ENCODE data around the gene MFSD8.
"Not testable (repeated sequence)": the region's sequence is repeated elsewhere in the genome, so short reads cannot be mapped to it uniquely, and the experiment has no call there.

Gene MFSD8

GRCh38 chr4:127965062-127965802 lies at the start of gene MFSD8, which contains the start of gene ABHD18:
Gene MFSD8, minus strand, starts transcription at chr4:127965173. Its CDS starts 40 bp downstream, at chr4:127965133.
Gene ABHD18, plus strand, starts transcription at chr4:127965406. Its CDS starts 17,550 bp downstream, at chr4:127982956.
- DNase-seq, result peak; percentile 98

- no peak for DNase-seq
Measured at GRCh38 chr4:128009428-128009827, 44.5 kb upstream of the MFSD8 start.

- DNase-seq, result no peak
Measured at GRCh38 chr4:128006592-128006991, 41.6 kb upstream of the MFSD8 start.

- no peak for DNase-seq
Measured at GRCh38 chr4:127997534-127998388, 32.8 kb upstream of the MFSD8 start.

- DNase-seq, result not testable (repeated sequence)
Measured at GRCh38 chr4:127996521-127996920, 31.5 kb upstream of the MFSD8 start.

GRCh38 chr4:127995776-127996175 lies 30.8 kb upstream of the MFSD8 start:
- DNase-seq, result no peak

- DNase-seq, result no peak
Measured at GRCh38 chr4:127993151-127993550, 28.2 kb upstream of the MFSD8 start.

GRCh38 chr4:127988638-127989037 lies 23.7 kb upstream of the MFSD8 start:
- DNase-seq, result no peak

- no peak for DNase-seq
Measured at GRCh38 chr4:127985989-127986388, 21.0 kb upstream of the MFSD8 start.

- DNase-seq, result no peak
Measured at GRCh38 chr4:127982445-127982844, 17.5 kb upstream of the MFSD8 start.

- DNase-seq, result no peak
Measured at GRCh38 chr4:127978930-127979329, 14.0 kb upstream of the MFSD8 start.

GRCh38 chr4:127975121-127975770 lies 10.3 kb upstream of the MFSD8 start:
- no peak for DNase-seq

- DNase-seq, result not testable (repeated sequence)
Measured at GRCh38 chr4:127970925-127971324, 6.0 kb upstream of the MFSD8 start.

- DNase-seq, result no peak
Measured at GRCh38 chr4:127968586-127968985, 3.6 kb upstream of the MFSD8 start.

- DNase-seq, result no peak
Measured at GRCh38 chr4:127967141-127967775, 2.3 kb upstream of the MFSD8 start.

GRCh38 chr4:127965803-127966175 lies 816 bp upstream of the MFSD8 start:
- DNase-seq, result peak; percentile 38

- not testable (repeated sequence) for DNase-seq
Measured at GRCh38 chr4:127964426-127965061, 429 bp downstream of the MFSD8 start.

GRCh38 chr4:127963633-127964398 lies 1.2 kb downstream of the MFSD8 start:
- DNase-seq, result not testable (repeated sequence)

GRCh38 chr4:127959794-127960193 lies 5.2 kb downstream of the MFSD8 start:
- DNase-seq, result no peak

- no peak for DNase-seq
Measured at GRCh38 chr4:127957105-127957504, 7.9 kb downstream of the MFSD8 start.

GRCh38 chr4:127936974-127937373 lies 28.0 kb downstream of the MFSD8 start:
- no peak for DNase-seq

- not testable (repeated sequence) for DNase-seq
Measured at GRCh38 chr4:127931836-127932235, 33.1 kb downstream of the MFSD8 start.
